ENCODE results near the gene AGFG1.

Gene AGFG1

DNA sequence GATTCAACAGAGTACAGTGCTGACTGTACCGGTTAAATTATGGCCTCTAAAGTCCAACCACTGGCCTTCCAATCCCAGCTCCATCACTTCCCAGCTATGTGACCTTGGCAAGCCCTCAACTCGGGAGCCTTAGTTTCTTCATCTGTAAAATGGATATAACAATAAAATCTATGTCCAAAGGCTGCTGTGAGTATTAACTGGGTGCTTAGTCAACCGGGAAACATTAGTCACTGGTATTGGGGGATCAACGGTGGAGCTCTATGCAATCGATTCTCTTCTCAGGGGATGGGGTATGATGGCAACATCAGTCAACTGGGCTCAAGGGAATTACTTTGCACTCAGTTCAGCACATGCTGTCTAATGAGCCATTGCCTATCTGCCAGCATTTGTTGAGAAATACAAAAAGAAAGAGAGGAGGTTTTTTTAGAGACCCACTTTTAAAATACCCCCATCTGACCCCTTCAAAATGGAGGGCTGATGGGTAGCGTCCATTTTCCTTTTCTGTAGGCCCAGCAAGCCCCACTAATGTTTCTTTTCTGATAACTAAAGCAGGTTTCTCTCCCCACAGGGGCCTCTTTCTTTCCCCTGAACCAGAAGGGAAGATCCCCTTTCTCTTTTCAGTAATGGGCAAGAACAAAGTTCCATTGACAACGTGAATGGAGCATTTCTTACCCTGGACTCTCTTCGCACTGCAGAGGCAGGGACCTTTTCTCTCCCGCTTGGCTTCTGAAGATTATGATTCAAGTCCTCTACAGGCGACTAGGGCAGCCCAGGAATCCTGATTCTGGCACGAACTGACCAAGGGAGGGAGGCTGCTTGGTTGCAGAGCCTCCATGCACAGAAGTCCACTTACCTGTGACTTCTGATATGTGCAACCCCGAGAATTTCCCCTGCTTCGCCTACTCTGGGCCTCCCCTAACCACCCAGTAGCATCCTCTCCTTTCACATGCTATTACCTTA, 8.7 kb upstream of the AGFG1 start:
- Histone ChIP-seq H3K4me3 (ENCODE audit: low read length) (no peak overlapping the region), H3K27me3 (ENCODE audit: insufficient read depth, low read length) (no peaks in the 10 kb centered on the region), H3K27ac (ENCODE audit: low read length) (no peak overlapping the region), H3K9ac (ENCODE audit: low read depth, low read length) (no peak overlapping the region), H3K9me3 (ENCODE audit: insufficient read depth, low read depth, low read length) (no peaks in the 10 kb centered on the region), H3K36me3 (ENCODE audit: insufficient read depth, low read depth, low read length) (no peaks in the 10 kb centered on the region), H3K4me1 (ENCODE audit: insufficient read depth, low read length) (peaks cover 8% of the 10 kb centered on the region; the same call in 1 of the 2 replicates)

GRCh38 chr2:227464361-227464760, 7.6 kb upstream of the AGFG1 start:
- Histone ChIP-seq H3K27ac (ENCODE audit: low read length) (no peak overlapping the region), H3K4me1 (ENCODE audit: insufficient read depth, low read length) (peaks cover 8% of the 10 kb centered on the region; the same call in 1 of the 2 replicates)

DNA sequence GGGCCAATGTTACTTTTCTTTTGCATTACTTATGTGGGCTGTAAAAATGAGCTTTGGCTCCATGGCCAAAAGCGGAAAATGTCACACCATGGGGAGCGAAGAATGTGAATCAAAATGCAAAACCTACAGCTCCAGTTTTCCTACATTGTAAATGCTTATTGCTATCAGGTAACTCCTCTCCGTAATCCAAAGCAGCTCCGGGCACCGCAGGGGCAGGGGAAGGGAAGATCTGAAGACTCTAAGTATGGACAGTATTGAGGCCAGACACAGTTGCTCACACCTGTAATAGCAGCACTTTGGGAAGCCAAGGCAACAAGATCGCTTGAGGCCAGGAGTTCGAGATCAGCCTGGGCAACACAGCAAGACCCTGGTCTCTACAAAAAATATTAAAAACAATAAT, 7.1 kb upstream of the AGFG1 start:
- no peaks in the 10 kb centered on the region for H3K9me3 ChIP-seq (ENCODE audit: insufficient read depth, low read depth, low read length)
- no peak overlapping the region for H3K9ac ChIP-seq (ENCODE audit: low read depth, low read length)
- H3K4me1 ChIP-seq (ENCODE audit: insufficient read depth, low read length) = peaks cover 8% of the 10 kb centered on the region; the same call in 1 of the 2 replicates
- H3K36me3 ChIP-seq (ENCODE audit: insufficient read depth, low read depth, low read length) = no peaks in the 10 kb centered on the region
- no peak overlapping the region for H3K4me3 ChIP-seq (ENCODE audit: low read length)
- no peak overlapping the region for H3K27ac ChIP-seq (ENCODE audit: low read length)
- H3K27me3 ChIP-seq (ENCODE audit: insufficient read depth, low read length) = no peaks in the 10 kb centered on the region

More at GRCh38 chr2:227464361-227464760, 7.6 kb upstream of the AGFG1 start:
- H3K36me3 ChIP-seq (ENCODE audit: insufficient read depth, low read depth, low read length) = no peaks in the 10 kb centered on the region
- H3K27me3 ChIP-seq (ENCODE audit: insufficient read depth, low read length) = no peaks in the 10 kb centered on the region
- no peak overlapping the region for H3K4me3 ChIP-seq (ENCODE audit: low read length)
- H3K9ac ChIP-seq (ENCODE audit: low read depth, low read length) = no peak overlapping the region
- H3K9me3 ChIP-seq (ENCODE audit: insufficient read depth, low read depth, low read length) = no peaks in the 10 kb centered on the region

DNA sequence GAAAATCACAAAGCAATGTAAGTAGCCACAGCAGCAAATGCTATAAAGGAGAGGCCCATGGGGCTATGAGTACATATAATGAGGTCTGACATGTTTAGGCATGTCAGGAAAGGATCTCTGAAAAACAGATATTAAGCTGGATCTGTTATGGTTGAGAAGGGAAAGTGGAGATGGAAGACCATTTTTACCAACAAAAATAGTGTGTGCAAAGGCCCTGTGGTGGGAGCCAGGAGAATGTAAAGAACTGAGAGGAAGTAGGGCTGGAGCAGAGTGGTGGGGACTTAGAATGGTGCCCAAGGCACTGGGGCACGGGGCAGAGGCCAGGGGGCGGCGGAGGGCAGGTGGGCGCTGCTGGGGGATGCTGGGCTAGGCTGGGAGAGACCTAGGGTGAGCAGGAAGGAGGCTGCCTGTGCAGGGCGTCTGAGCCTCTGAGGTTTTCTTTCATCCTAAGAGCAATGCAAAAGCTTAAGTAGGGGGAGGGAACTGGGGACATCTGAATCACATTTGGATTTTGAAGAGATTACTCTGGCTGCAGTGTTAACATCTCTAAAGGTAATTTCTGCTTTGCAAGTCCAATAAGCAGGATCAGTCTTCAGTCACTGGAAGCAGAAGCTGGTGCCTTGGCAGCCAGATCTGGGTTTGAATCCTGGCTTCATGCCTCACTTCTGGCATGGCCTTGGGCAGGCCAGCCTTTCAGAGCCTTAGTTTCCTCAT, 4.9 kb upstream of the AGFG1 start:
- Histone ChIP-seq H3K9me3 (ENCODE audit: insufficient read depth, low read depth, low read length) (no peaks in the 10 kb centered on the region), H3K27ac (ENCODE audit: low read length) (no peak overlapping the region), H3K27me3 (ENCODE audit: insufficient read depth, low read length) (no peaks in the 10 kb centered on the region), H3K9ac (ENCODE audit: low read depth, low read length) (no peak overlapping the region), H3K4me1 (ENCODE audit: insufficient read depth, low read length) (peaks cover 12% of the 10 kb centered on the region; the same call in 1 of the 2 replicates), H3K36me3 (ENCODE audit: insufficient read depth, low read depth, low read length) (no peaks in the 10 kb centered on the region), H3K4me3 (ENCODE audit: low read length) (no peak overlapping the region)

DNA sequence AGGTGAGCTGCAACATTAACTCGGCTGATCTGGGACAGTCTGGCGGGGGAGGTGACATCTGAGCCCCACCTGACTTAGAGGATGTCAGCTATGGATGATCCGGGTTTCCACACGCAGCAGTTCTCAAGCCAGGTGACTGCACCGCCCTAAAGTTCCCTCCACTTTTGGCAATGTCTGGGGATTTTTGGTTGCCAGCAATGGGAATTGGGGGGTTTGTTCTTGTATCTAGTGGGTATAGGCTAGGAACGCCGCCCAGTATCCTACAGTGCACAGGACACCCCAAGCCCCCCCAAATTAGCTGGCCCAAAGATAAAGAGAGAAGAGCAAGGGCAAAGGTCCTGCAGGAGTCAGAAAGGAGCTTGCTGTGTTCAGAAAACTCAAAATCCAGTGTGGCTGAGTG, 544 bp upstream of the AGFG1 start:
- Histone ChIP-seq H3K9me3 (ENCODE audit: insufficient read depth, low read depth, low read length) (no peaks in the 10 kb centered on the region), H3K4me3 (ENCODE audit: low read length) (no peak overlapping the region; the same call in 1 of the 2 replicates), H3K4me1 (ENCODE audit: insufficient read depth, low read length) (peaks cover 8% of the 10 kb centered on the region; the same call in 1 of the 2 replicates), H3K27ac (ENCODE audit: low read length) (no peak overlapping the region), H3K9ac (ENCODE audit: low read depth, low read length) (no peak overlapping the region), H3K36me3 (ENCODE audit: insufficient read depth, low read depth, low read length) (no peaks in the 10 kb centered on the region), H3K27me3 (ENCODE audit: insufficient read depth, low read length) (no peaks in the 10 kb centered on the region)

DNA sequence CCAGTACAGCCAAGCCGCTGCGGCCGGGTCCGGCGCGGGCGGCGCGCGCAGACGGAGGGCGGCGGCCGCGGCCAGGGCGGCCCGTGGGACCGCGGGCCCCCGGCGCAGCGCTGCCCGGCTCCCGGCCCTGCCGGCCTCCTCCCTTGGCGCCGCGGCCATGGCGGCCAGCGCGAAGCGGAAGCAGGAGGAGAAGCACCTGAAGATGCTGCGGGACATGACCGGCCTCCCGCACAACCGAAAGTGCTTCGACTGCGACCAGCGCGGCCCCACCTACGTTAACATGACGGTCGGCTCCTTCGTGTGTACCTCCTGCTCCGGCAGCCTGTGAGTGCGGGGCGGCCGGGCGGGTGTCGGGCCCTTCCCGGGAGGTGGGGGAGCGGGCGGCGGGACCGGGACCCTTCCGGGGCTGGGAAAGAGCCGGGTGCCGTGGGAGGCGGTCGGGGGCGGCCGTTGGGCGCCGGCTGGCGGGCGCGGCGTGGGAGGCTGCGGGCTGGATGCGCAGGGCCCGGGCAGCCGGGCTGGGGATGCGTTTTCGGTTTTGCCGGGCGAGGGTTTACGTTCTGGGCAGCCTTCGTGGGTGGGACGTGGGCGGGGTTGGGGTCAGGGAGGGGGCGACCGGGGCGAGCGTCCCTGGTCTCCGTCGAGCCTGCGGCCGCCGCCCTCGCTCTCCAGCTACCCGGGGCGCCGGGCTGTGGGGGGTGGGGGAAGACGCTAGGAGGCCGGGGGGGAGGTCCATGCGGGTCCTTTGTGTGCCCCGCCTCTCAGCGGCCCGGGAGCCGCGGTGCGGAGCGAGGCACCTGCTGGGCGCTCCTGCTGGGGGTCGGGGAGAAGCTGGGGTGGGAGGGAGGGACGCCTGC, 537 bp downstream of the AGFG1 start:
- no peaks in the 10 kb centered on the region for H3K36me3 ChIP-seq (ENCODE audit: insufficient read depth, low read depth, low read length)
- no peaks in the 10 kb centered on the region for H3K9me3 ChIP-seq (ENCODE audit: insufficient read depth, low read depth, low read length)
- H3K27me3 ChIP-seq (ENCODE audit: insufficient read depth, low read length) = no peaks in the 10 kb centered on the region
- H3K27ac ChIP-seq (ENCODE audit: low read length) = no peak overlapping the region
- H3K4me1 ChIP-seq (ENCODE audit: insufficient read depth, low read length) = peaks cover 8% of the 10 kb centered on the region; the same call in 1 of the 2 replicates
- peak overlapping the region; percentile 70; the same call in 1 of the 2 replicates for H3K9ac ChIP-seq (ENCODE audit: low read depth, low read length)
- H3K4me3 ChIP-seq (ENCODE audit: low read length) = peak overlapping the region; percentile 86

GRCh38 chr2:227473122-227473461, 1.1 kb downstream of the AGFG1 start:
- peak overlapping the region; percentile 77; the same call in 1 of the 2 replicates for H3K9ac ChIP-seq (ENCODE audit: low read depth, low read length)
- no peaks in the 10 kb centered on the region for H3K36me3 ChIP-seq (ENCODE audit: insufficient read depth, low read depth, low read length)
- H3K4me3 ChIP-seq (ENCODE audit: low read length) = peak overlapping the region; percentile 86
- no peaks in the 10 kb centered on the region for H3K27me3 ChIP-seq (ENCODE audit: insufficient read depth, low read length)
- no peaks in the 10 kb centered on the region for H3K9me3 ChIP-seq (ENCODE audit: insufficient read depth, low read depth, low read length)
- peaks cover 8% of the 10 kb centered on the region; the same call in 1 of the 2 replicates for H3K4me1 ChIP-seq (ENCODE audit: insufficient read depth, low read length)
- no peak overlapping the region for H3K27ac ChIP-seq (ENCODE audit: low read length)

DNA sequence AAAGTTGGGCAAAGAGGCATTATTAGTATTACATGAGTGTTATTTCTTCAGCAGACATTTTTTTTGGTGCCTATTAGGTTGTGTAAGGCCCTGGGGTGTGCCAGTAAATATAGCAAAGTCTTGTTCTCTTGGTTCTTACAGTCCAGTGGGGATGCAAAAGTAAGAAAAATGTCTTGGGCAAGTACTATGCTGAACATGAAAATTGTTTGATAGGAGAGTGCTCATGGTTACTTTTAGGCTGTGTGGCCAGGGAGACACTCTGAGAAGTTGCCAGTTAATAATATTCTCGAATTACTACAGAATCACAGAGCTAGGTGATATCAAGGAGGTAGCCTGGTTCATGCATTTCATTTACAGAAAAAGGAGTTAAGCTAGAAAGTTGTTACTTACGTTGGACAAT, 1.9 kb downstream of the AGFG1 start:
- H3K27me3 ChIP-seq (ENCODE audit: insufficient read depth, low read length) = no peaks in the 10 kb centered on the region
- H3K4me3 ChIP-seq (ENCODE audit: low read length) = peak overlapping the region; percentile 86
- no peaks in the 10 kb centered on the region for H3K9me3 ChIP-seq (ENCODE audit: insufficient read depth, low read depth, low read length)
- no peaks in the 10 kb centered on the region for H3K36me3 ChIP-seq (ENCODE audit: insufficient read depth, low read depth, low read length)
- peaks cover 8% of the 10 kb centered on the region for H3K4me1 ChIP-seq (ENCODE audit: insufficient read depth, low read length)
- H3K9ac ChIP-seq (ENCODE audit: low read depth, low read length) = 0 out of 2 replicates have a peak overlapping the region, but pooled peaks have one; percentile 14
- no peak overlapping the region for H3K27ac ChIP-seq (ENCODE audit: low read length)

- Histone ChIP-seq H3K27ac (ENCODE audit: low read length) (no peak overlapping the region), H3K9me3 (ENCODE audit: insufficient read depth, low read depth, low read length) (no peaks in the 10 kb centered on the region), H3K9ac (ENCODE audit: low read depth, low read length) (no peak overlapping the region), H3K36me3 (ENCODE audit: insufficient read depth, low read depth, low read length) (no peaks in the 10 kb centered on the region), H3K4me1 (ENCODE audit: insufficient read depth, low read length) (peaks cover 8% of the 10 kb centered on the region), H3K4me3 (ENCODE audit: low read length) (no peak overlapping the region; the same call in 1 of the 2 replicates), H3K27me3 (ENCODE audit: insufficient read depth, low read length) (no peaks in the 10 kb centered on the region)
These were observed 2.5 kb downstream of the AGFG1 start for GRCh38 chr2:227474410-227474809.

GRCh38 chr2:227477291-227477690, 5.3 kb downstream of the AGFG1 start:
- no peaks in the 10 kb centered on the region for H3K36me3 ChIP-seq (ENCODE audit: insufficient read depth, low read depth, low read length)
- H3K9me3 ChIP-seq (ENCODE audit: insufficient read depth, low read depth, low read length) = no peaks in the 10 kb centered on the region
- H3K27me3 ChIP-seq (ENCODE audit: insufficient read depth, low read length) = no peaks in the 10 kb centered on the region
- H3K4me3 ChIP-seq (ENCODE audit: low read length) = no peak overlapping the region
- no peak overlapping the region for H3K9ac ChIP-seq (ENCODE audit: low read depth, low read length)
- H3K27ac ChIP-seq (ENCODE audit: low read length) = no peak overlapping the region
- peaks cover 4% of the 10 kb centered on the region; the same call in 1 of the 2 replicates for H3K4me1 ChIP-seq (ENCODE audit: insufficient read depth, low read length)

- no peak overlapping the region for H3K27ac ChIP-seq (ENCODE audit: low read length)
These were observed 8.0 kb downstream of the AGFG1 start for GRCh38 chr2:227479865-227480475.

More at GRCh38 chr2:227479865-227480475, 8.0 kb downstream of the AGFG1 start:
- no peaks in the 10 kb centered on the region; the same call in 1 of the 2 replicates for H3K9me3 ChIP-seq (ENCODE audit: insufficient read depth, low read depth, low read length)
- H3K9ac ChIP-seq (ENCODE audit: low read depth, low read length) = no peak overlapping the region
- no peaks in the 10 kb centered on the region for H3K36me3 ChIP-seq (ENCODE audit: insufficient read depth, low read depth, low read length)
- no peaks in the 10 kb centered on the region for H3K27me3 ChIP-seq (ENCODE audit: insufficient read depth, low read length)
- no peaks in the 10 kb centered on the region; the same call in 1 of the 2 replicates for H3K4me1 ChIP-seq (ENCODE audit: insufficient read depth, low read length)
- H3K4me3 ChIP-seq (ENCODE audit: low read length) = no peak overlapping the region
